ENCODE measurements around the gene SORCS2.

SORCS2 gene

DNA sequence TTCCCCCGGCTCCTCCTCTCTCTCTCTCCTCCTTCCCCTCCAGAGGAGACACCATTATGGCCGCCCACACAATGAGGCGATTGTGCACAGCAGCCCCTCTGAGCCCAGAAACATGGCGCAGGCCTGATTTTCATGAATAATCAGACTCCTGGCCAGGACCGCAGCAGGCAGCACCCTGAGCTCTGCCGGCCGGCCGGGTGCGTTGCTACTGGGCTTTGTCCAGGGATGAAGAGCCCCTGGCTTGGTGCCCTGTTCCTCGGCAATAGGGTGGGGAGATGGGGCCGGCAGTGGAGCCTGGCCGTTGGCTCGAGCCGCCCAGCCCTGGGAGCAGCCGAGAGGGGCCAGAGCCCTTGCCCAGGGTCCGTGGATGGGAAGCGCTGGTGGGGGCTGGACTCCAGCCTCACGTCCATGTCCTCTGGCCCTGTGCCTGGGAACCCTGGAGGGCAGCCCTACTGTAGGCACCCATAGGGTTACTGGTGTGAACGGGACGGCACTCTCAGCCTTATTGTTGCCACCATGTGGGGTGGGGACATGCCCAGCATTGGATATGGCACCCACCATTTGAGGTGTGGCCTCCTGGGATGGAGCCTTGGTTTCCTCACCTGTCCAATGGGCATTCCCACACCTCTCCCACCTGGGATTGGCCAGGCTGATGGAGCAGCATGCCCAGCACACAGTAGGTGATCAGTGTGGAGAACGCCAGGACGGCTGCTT is 103.0 kb downstream of the SORCS2 start:
- no peak for DNase-seq

DNA sequence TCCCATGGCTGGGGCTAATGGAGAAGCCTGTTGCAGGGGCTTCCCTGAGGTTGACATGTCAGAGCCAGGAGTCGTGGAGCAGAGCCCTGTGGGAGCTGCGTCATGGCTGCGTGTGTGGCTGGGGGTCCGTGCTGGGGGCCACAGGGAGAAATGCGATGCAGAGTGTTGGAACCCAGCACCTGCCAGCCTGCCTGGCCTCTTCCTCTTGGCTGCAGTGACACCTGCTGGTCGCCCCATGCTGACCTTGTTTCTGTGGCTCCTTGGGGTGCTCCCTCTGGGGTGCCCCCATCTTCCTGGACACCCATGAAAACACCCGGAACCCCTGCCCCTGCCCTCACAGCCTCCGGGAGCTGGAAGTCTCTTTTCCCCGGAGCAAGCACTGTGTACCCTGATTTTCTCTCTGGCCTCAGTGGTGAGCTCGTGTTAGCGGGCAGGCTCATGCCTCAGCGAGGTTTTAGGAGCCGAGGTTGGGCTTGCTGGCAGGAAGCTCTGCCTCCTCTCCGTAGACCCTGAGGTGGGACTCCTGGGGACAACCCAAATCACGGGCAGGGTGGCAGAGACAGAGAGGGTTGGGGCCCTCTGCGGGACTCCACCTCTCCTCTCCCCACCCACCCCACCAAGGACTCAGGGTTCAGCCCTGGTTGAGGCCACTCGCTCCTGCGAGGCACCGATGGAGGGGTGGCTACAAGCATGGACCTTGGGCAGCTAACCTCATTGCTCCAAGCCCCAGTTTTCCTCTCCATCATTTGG is 103.7 kb downstream of the SORCS2 start:
- DNase-seq, result no peak

DNA sequence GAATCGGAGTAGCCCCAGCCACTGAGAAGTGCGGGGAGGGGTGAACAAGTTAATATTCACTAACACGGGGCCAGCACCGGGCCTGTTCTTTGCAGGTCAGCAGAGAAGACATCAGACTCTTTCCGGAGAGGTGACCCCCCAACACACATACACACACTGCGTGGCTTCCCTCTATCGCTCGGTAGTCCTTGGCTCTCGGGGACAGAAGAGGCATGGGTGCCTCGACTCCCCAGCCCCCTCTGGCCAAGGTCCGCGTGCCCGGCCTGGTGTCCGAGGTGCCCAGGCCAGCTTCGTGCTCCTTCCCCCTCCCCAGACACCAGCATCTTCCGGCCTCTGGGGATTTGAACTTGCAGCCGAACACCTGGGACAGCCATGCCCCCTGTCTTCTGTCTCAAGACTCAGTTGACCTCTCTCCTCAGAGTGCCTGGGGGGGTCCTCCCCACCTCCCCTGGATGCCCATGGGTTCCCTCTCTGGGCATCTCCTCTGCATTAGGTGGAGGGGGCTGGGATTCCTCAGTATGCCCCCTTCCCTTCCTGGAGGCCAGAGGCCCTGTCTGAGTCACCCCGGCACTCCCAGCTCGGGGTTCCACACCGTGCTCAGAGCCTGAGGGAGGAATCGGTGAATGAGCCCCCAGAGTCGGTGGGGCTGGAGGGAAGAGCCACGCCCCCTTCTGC is 104.5 kb downstream of the SORCS2 start:
- no peak for DNase-seq

DNA sequence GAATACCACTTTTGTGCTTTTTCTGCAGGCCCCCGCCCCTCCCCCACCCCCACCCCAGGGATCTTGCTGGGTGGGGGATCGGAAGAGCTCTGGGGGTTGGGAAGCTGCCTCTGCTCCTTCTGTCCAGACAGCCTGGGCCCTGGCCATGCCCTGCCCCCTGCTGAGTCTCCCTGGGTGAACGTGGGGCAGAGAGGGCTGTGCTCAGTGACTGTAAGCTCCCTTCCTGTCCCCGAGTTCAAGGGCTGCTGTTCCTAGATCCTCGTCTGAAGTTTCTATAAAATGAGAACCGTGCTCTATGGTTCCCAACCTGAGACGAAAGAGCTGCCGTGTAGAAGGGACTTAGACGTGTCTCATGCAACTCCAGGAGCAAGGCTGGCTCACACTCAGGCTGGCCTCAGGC is 105.0 kb downstream of the SORCS2 start:
- no peak for DNase-seq

DNA sequence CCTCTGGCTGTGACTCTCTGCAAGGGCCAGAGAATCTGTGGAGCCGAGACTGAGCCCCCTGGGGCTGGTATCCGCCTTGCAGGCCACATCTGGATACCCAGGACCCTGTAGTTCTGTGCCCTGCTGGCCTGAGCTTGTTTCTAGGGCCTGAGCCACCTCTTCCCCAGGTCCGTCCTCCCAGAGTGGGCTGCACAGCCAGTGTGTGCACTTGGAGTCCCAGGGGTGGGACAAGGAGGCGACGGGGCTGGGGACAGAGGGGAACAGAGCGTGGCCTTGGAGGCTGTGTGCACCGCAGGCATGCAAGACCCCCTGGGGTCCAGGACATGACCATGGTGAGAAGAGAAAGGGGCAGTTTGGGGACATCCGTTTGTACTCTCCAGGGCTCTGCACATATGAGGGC is 105.5 kb downstream of the SORCS2 start:
- no peak for DNase-seq

DNA sequence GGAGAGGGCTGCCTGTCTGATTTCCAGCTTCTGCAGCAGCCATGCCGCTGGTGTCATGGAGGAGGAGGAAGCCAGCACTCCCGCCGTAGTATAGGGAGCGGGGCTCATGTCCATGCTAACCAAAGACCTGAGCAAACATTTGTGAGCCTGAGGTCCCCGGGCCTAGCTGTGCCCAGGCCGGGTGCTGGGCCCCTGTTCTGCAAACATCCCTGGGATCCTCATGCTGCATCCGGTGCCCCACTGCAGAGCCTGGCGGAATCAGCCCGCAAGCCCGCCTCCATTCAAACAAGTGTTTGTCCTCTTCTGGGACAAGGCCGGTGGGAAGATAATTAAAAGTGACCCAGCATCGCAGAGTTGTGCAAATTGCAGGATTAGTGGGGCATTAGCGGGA is 106.3 kb downstream of the SORCS2 start:
- no peak for DNase-seq

DNA sequence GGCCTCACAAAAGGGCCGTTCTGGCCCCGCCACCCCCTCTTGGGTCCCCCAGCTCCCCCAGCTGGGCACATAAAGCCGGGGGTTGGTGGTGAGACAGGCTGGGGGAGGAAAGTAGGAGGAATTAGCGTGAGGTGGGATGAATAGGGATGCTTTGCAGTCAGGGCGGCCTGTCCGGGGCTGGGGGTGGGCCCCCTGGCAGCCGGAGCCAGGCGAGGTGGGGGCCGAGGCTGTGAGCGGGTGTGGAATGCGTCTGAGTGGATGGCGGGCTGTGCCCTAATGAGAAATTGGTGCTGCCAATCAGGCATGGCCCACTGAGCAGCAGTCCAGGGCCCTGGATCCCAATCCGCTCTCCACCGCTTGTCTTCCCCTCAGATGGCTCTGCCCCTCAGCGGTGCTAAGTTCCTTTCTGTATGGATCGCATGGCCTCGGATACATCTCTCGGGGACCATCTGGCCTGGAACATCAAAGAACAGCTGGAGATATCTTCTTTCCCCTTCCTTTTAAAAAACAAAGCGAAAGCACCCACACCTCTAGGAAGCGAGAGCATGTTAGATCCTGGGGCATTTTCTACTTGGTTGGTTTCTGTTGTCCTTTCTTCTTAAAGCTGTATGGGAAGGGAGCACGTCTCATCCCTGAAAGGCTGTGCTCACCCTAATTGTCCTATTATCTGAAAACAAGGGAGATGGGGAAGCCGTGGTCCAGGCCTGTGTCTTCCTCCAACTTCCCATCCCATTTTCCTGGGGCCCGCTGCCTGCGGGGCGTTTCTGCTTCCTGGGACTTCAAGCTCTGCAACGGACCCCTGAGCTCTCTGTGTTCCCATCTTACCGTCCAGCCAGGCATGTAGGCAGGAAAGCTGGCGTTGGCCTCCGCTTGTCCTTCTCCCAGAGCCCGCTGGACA is 106.9 kb downstream of the SORCS2 start:
- no peak for DNase-seq

DNA sequence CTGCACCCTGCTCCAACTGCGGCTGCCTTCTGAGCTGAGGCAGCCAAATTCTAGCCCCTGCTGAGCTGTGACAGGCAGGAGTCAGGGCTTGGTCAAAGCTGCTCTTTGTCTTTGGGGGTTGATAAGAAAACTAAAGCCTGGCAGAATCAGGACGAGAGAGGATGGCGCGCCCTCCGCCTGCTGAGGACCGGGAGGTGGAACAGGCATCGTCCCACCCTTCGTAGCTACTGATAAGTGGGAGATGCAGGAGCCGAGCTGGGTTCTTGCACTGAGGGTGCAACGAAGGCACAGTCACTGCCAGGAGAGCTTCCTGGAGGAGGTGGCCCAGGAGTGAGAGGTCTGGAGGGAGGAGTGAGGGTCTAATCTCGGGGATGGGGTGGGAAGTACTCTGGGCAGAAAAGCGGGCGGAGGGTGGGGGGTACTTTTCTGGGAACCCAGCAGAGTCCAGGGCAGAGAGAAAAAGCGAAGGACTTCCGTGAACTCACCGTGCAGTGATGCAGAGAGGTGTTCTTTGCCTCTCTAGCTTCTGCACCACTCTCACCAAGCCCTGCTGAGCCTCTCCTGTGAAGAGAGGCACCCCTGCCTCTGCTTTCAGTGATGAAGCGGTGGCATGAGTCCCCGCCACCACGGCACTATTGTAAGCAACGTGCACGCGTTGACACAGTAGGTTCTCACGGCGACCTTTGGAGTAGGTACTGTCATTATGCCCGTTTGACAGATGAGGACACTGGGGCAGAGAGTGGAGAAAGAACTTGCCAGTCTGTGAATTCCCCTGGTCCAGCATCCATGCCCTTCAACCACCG is 107.8 kb downstream of the SORCS2 start:
- DNase-seq, result no peak

DNA sequence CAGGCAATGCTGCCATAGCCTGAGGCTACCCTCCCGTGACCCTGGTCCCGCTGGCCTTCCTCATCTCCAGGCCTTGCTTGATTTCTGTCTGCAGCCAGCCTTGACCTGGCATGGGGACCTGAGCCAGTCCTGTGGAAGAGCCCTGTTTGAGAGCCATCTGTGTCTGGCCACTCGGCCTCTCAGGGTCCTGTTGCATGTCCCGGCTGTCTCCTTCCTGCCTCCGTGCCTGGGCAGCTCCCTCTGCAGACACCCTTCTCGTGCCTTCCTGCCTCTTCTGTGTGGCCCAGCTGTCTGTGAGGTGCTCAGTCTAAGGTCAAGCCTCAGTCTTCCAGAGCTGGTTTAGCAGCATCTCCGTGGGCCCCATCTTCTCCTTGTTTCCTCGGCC is 108.4 kb downstream of the SORCS2 start:
- no peak for DNase-seq

DNA sequence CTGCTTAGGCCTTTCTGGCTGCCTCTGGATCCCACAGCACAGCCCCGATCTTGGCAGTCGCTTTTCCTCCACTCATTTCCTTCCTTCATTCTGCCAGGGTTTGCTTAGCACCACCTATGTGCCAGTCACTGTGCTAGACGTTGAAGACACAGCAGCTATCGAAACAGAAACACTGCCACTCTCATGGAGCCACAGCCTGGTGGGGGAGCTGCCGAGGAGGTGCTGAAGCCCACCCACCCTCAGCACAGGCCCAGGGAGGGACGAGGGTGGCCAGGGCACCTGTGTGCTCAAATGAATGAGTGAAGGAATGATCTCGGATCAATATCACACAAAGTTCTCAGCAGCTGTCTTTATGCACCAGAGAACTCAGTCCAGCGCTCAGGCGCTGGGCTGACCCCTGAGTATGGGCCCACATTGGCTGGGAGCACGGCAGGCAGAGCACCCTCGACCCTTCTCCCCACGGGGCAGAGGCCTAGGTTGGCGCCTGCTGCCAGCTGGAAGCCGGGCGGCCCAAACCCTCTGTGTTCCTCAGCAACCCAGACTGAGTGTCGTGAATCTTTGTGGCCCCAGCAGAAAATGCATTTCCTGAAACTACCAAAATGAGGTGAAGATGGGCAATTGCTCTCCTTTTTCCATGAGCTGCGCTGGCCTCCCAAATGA is 108.9 kb downstream of the SORCS2 start:
- no peak for DNase-seq

DNA sequence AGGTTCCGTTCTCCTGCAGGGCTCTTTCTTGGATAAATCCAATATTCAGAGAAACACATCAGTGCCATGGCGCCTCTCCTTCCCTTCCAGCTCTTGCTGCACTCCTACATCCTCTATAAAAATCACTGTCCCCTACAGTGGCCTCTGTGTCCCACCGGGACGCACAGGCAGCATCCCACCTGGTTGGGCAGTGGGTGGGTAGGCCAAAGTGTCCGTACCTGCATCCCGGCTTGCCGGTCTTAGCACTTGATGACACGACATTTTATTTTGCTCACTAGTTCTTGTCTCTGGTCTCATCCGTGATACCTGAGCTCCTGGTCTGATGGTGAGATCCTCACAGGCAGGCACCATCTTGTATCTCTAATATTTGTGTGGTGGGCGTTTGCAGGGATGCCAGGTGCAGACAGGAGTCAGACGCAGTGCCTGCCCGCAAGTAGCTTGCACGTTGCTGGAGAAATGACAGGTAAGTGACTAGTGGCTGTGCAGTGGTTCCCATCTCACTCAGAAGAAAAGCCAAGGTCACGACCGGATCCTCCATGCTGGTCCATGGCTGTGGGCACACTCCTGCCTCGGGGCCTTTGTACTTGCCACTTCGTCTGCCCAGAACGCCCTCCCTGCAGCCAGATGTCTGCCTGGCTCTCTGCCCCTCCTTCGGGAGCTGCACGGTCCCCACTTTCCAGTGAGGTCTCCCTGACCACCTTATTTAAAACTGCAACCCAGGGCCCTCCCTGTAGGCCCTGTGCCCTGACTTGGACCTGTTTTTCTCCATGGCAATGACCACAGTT is 109.7 kb downstream of the SORCS2 start:
- no peak for DNase-seq

DNA sequence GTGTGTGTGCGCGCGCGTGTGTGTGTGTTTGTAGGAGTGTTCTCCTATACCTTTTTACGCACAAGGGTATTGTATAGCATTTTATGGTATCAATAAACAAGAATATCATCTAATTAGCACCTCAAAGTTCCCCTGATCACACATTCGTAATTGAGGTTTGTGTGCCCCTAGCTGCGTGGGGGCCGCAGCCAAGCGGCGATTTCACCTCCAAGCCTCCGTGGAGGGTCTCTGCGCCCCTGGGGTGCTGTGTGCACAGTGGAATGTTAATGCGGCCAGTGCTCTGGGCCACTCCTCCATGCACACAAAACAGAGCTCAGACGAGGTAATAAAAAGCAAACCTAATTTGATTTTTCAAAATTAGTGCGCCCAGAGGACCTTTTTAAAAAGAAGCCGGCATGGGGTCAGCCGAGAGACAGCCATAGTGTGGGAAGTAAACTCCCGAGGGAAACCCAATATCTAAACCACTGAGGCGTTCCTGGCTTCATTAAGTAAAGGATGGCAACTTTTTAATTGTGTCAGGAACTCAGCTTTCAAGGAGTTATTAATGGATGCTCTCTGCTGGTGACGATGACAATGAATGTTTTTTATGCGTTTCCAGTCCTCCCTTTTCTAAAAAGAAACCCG is 110.6 kb downstream of the SORCS2 start:
- DNase-seq, result no peak

DNA sequence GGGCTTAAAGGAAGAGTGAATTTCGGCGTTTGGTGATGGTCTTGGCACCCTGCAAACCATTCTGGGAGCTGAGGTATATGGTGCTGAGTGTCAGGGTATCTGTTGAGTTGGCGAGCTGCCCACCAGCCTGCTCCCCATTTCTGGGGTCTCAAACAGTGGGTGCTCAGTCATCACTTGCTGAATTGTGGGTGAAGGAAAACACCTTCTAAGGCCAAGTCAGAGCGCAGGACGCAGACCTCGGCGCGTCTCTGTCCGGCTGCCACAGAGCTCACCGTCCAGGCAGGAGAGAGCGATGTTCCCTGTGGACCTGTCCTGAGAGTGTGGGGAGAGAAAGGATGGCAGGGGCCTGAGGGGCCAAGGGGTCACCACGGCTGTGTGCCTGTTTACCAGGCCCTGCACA is 111.2 kb downstream of the SORCS2 start:
- DNase-seq, result no peak

DNA sequence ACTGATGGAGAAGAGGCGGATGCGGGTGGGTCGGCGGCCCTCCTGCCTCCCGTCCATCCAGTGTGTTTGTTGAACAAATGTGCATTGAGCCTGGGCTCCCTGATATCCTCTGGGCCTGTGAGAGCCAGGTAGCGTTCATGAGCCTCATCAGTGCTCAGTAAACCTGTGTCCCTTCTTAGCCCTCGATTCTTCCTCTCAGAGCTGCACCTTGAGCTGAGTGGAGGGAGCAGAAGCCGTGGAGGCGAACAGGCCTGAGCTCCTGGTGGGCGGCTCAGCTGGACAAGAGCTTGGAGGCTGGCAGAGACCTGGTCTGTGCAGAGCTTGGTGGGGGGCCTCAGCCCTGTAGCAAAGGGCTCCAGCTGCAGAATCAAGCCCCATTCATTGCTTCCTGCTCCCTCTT is 112.1 kb downstream of the SORCS2 start:
- no peak for DNase-seq

DNA sequence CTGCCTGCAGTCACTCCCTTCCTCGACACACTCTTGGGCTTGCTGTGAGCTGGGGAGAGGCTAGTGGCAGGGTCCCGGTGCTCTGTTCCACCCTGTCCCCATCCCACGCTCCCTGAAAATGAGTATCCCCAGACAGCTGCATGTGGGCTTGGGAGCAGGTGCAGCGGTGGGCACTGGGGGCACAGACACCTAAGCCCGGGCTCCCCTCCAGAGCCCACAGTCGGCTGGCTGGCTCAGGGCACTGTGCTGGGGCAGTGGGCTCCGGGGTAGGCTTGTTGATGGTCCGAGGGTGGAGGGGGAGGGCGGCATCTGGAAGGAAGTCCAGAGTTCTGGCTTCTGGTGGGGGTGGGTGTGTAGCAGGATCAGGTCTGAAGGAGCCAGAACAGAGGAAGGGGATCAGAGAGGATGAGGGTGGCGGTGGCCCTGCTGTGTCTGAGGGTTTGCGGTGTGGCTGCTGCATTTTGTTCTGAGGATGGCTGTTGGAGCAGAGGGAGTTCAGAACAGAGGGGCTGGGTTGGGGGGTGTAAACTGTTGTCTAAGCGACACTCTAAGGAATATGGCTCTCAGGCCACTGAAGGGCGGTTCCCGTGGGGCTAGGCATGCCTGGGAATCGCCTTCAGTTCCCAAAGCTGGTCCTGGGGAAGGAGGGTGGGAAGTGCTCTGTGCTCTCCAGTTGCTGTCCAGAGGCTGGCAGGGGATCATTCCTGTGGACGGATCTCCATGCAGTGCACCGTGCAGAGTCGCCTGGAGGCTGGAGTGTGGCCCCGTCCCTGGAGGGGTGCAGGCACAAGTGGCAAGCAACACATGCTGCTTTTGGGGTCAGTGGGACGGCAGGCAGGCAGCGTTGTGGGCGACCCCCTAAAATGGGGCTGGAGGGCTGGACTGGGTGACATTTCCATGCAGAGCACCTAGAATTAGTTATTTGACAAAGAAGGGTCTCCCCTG is 114.0 kb downstream of the SORCS2 start:
- no peak for DNase-seq

DNA sequence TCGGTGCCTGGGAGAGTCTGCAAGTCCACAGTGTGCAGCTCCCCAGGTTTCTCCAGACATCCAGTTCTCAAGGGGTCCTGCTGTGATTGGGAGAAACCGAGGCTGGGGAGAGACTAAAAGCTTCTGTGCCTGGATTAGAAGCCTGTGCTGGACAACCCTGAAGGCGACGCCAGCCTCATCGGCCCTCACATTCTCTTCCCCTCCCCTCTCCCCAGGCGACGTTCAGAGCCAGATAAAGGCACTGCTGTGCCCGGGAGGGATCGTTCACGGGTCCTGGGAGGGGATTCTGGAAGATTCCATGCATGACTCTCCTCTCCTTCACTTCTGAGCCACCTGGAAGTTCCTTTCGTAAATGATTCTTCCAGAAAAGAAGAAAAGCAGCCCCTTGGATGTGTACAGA is 114.6 kb downstream of the SORCS2 start:
- no peak for DNase-seq

DNA sequence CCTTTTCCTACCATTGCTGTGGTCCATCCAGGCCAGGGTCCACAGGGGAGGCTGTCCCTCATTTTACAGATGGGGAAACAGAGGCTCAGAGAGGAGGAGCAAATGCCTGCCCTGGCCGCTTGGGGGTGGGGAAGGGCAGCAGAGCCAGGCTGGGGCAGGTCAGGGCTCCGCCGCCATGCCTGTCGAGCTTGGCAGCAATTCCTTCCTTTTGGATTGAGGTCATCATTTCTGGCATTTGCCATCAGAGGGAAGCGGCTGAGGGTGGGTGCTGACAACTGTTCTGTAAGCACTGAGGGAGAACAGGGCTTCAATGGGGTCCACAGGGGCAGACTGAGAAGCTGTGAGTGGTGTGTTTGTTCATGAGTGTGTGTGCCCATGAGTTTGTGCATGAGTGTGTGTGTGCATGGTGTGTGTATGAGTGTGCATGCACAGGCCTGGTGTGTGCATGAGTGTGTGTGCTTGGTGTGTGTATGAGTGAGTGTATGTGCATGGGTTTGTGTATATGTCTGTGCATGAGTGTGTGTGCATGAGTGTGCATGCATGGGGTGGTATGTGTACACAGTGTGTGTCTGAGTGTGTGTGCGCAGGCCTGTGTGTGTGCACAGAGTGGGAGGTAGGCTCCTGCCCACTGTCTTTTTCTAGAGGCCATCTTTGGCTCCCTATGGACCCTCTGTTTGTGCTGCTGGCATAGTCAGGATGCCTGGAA is 115.2 kb downstream of the SORCS2 start:
- no peak for DNase-seq

DNA sequence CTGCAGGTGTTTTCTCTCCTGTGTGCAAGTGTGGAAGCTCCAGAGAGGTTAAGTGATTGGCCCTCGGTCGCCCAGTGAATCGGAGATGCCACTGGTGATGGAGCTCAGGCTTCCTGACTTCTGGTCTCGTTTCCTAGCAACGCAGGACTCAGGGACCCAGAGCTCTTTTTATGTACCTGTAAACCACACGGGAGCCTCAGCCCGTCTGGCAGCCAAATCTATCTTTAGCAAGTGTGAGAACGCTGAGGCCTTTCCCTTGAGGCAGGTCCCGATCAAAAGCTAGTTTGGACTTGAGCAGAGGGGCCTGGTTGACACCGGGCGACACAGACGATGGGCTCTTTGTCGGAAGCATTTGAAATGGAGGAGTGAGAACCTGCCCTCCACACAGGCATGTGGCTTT is 116.8 kb downstream of the SORCS2 start:
- DNase-seq, result no peak
